Colonic mucosa (tissue), 4 donors: Measurements from ENCODE around the gene DIDO1. TPM values are rescaled to one million over a fixed set of nuclear protein-coding genes. Genes with fewer than 3 reads are reported as not detected.

Experiments
- DNase-seq: peaks from one replicate; pipeline ENCODE4 v3.0.0-alpha.2; 2020
- H3K27ac ChIP-seq: fragments of 200-600 bp; one replicate; pipeline ENCODE4 v1.8.0; 2021
- H3K27me3 ChIP-seq: fragments of 200-600 bp; one replicate; pipeline ENCODE4 v1.8.0; 2021
- H3K36me3 ChIP-seq: fragments of 200-600 bp; one replicate; pipeline ENCODE4 v1.8.0; 2021
- H3K4me1 ChIP-seq: fragments of 200-600 bp; one replicate; pipeline ENCODE4 v1.8.0; 2021; ENCODE audit warnings: mild to moderate bottlenecking
- H3K4me3 ChIP-seq: fragments of 200-600 bp; one replicate; pipeline ENCODE4 v1.8.0; 2021
- H3K9ac ChIP-seq, 2 donors: one replicate each; pipeline ENCODE4 v1.7.0; 2013; ENCODE audit warnings: control low read depth in 2 of 2, low read depth in 2 of 2, low read length in 2 of 2
- H3K9me3 ChIP-seq: fragments of 200-600 bp; one replicate; pipeline ENCODE4 v1.8.0; 2021
- CTCF ChIP-seq: fragments of 200-600 bp; IDR thresholded peaks from one replicate; pipeline ENCODE4 v1.8.0; 2022; ENCODE audit warnings: antibody characterized with exemption, mild to moderate bottlenecking
- intact Hi-C: fragments of 100-400 bp; cut with DNase I; formaldehyde crosslinking; loops from one replicate; pipeline ENCODE4 v1.14.1; 2022
- total RNA-seq, 2 donors: library from RNA; stranded (reverse); fragmentation: NEBNext Ultra II Directional in 1 of 2; extraction: Animal tissue kit (Norgen Biotek cat#: 25700) in 1 of 2; gene quantifications; one replicate each; pipeline ENCODE4 v1.2.1, GENCODE V29; 2021
- donor health status: healthy.
- donor health status: DM: no; HTN: no; CAD: no.
- donor health status: DM: no; HTN: no; CAD: no.

Gene DIDO1
- total RNA-seq, 2 donors from 2014 or later = 41.4 to 50.4 TPM

- H3K4me3 ChIP-seq = no peak overlapping the region
- H3K27ac ChIP-seq = no peak overlapping the region
- no peaks in the 10 kb centered on the region for H3K9me3 ChIP-seq
- intact Hi-C loops = no loop called here
- no peak overlapping the region for H3K9ac ChIP-seq
- DNase-seq = no peak
- no peak for TF ChIP-seq CTCF
- H3K36me3 ChIP-seq = no peaks in the 10 kb centered on the region
- peaks cover 9% of the 10 kb centered on the region for H3K27me3 ChIP-seq
- no peaks in the 10 kb centered on the region for H3K4me1 ChIP-seq
Measured at GRCh38 chr20:62967628-62968351, 41.5 kb upstream of the DIDO1 start.

GRCh38 chr20:62967149-62967501, 40.8 kb upstream of the DIDO1 start:
- H3K9ac ChIP-seq = no peak overlapping the region
- H3K27me3 ChIP-seq = peaks cover 5% of the 10 kb centered on the region
- no peak overlapping the region for H3K4me3 ChIP-seq
- H3K36me3 ChIP-seq = no peaks in the 10 kb centered on the region
- no peak overlapping the region for H3K27ac ChIP-seq
- DNase-seq = no peak
- H3K4me1 ChIP-seq = no peaks in the 10 kb centered on the region
- intact Hi-C loops = no loop called here
- no peak for TF ChIP-seq CTCF
- H3K9me3 ChIP-seq = no peaks in the 10 kb centered on the region

- H3K4me1 ChIP-seq = no peaks in the 10 kb centered on the region
- no peak for DNase-seq
- no peak overlapping the region for H3K27ac ChIP-seq
- peaks cover 5% of the 10 kb centered on the region for H3K27me3 ChIP-seq
- H3K9me3 ChIP-seq = no peaks in the 10 kb centered on the region
- H3K4me3 ChIP-seq = no peak overlapping the region
- intact Hi-C loops = no loop called here
- TF ChIP-seq CTCF = no peak
- H3K36me3 ChIP-seq = no peaks in the 10 kb centered on the region
- no peak overlapping the region for H3K9ac ChIP-seq
Measured at GRCh38 chr20:62966212-62967148, 40.2 kb upstream of the DIDO1 start.

- TF ChIP-seq CTCF = no peak
- Histone ChIP-seq H3K27me3 (no peaks in the 10 kb centered on the region), H3K9ac (no peak overlapping the region), H3K27ac (no peak overlapping the region), H3K9me3 (no peaks in the 10 kb centered on the region), H3K4me3 (no peak overlapping the region), H3K36me3 (no peaks in the 10 kb centered on the region), H3K4me1 (no peaks in the 10 kb centered on the region)
- DNase-seq = no peak
- intact Hi-C loops = no loop called here
Measured at GRCh38 chr20:62965363-62965771, 39.1 kb upstream of the DIDO1 start.

GRCh38 chr20:62964700-62965099, 38.4 kb upstream of the DIDO1 start:
- intact Hi-C loops = no loop called here
- Histone ChIP-seq H3K4me3 (no peak overlapping the region), H3K27me3 (no peaks in the 10 kb centered on the region), H3K4me1 (no peaks in the 10 kb centered on the region), H3K36me3 (no peaks in the 10 kb centered on the region), H3K9me3 (no peaks in the 10 kb centered on the region), H3K27ac (no peak overlapping the region), H3K9ac (no peak overlapping the region)
- no peak for TF ChIP-seq CTCF
- DNase-seq = no peak
